OCI-LY3 (cell line): ENCODE data around the gene F10.

ENCODE experiments used
- H2AFZ ChIP-seq: fragments of 200-600, 300-600 bp; shearing (Covaris generic); 2 replicates; pipeline ENCODE4 v1.6.0; 2014; ENCODE audit warnings: antibody characterized with exemption, low read depth, low read length
- H3K27ac ChIP-seq: fragments of 200-600, 300-600 bp; sonication (generic); 2 replicates; pipeline ENCODE4 v1.5.1; 2014; ENCODE audit warnings: mild to moderate bottlenecking, low read length, moderate library complexity, mixed read lengths
- H3K27me3 ChIP-seq: fragments of 200-600, 300-600 bp; sonication (generic); 2 replicates; pipeline ENCODE4 v1.6.1; 2014; ENCODE audit warnings: low read depth, low read length, mixed read lengths
- H3K36me3 ChIP-seq: fragments of 200-600, 300-600 bp; sonication (generic); replicated peaks from 2 replicates; pipeline ENCODE3; 2014; ENCODE audit warnings: low read depth, low read length, mixed read lengths
- H3K4me1 ChIP-seq: fragments of 300-600, 200-600 bp; sonication (generic); 2 replicates; pipeline ENCODE4 v1.6.1; 2014; ENCODE audit warnings: low read length, mixed read lengths
- H3K4me2 ChIP-seq: fragments of 200-600, 300-600 bp; sonication (generic); 2 replicates; pipeline ENCODE4 v1.6.1; 2014; ENCODE audit warnings: low read length, mixed read lengths
- H3K4me3 ChIP-seq: fragments of 300-600, 200-600 bp; sonication (generic); 2 replicates; pipeline ENCODE4 v1.5.1; 2014; ENCODE audit warnings: antibody characterized with exemption, mild to moderate bottlenecking, low read length, moderate library complexity
- H3K79me2 ChIP-seq: fragments of 300-600, 200-600 bp; shearing (Covaris generic); 2 replicates; pipeline ENCODE4 v1.6.1; 2014; ENCODE audit warnings: mild to moderate bottlenecking, low read length, mixed read lengths
- H3K9ac ChIP-seq: fragments of 300-600, 200-600 bp; shearing (Covaris generic); 2 replicates; pipeline ENCODE4 v1.6.0; 2014; ENCODE audit warnings: mild to moderate bottlenecking, low read length, moderate library complexity
- H3K9me3 ChIP-seq: fragments of 200-600, 300-600 bp; shearing (Covaris generic); 2 replicates; pipeline ENCODE4 v1.6.1; 2014; ENCODE audit warnings: low read length, mixed read lengths; ENCODE audit not compliant: insufficient read depth
- H4K20me1 ChIP-seq: fragments of 200-600, 300-600 bp; sonication (generic); 2 replicates; pipeline ENCODE4 v1.6.1; 2016; ENCODE audit warnings: low read length, mixed read lengths; ENCODE audit not compliant: insufficient read depth
- EZH2phosphoT487 ChIP-seq: fragments of 200-600 bp; shearing (Covaris generic); IDR thresholded peaks from 2 replicates; pipeline ENCODE4 v1.6.1; 2018; ENCODE audit warnings: antibody characterized with exemption, mixed run types, low read depth
- TF ChIP-seq, protein P1 (sequence below): fragments of 200-600, 300-600 bp; sonication (generic); IDR thresholded peaks from 2 replicates; pipeline ENCODE4 v1.5.1; 2014; ENCODE audit warnings: antibody characterized with exemption, low read length, low read depth

F10 gene

DNA sequence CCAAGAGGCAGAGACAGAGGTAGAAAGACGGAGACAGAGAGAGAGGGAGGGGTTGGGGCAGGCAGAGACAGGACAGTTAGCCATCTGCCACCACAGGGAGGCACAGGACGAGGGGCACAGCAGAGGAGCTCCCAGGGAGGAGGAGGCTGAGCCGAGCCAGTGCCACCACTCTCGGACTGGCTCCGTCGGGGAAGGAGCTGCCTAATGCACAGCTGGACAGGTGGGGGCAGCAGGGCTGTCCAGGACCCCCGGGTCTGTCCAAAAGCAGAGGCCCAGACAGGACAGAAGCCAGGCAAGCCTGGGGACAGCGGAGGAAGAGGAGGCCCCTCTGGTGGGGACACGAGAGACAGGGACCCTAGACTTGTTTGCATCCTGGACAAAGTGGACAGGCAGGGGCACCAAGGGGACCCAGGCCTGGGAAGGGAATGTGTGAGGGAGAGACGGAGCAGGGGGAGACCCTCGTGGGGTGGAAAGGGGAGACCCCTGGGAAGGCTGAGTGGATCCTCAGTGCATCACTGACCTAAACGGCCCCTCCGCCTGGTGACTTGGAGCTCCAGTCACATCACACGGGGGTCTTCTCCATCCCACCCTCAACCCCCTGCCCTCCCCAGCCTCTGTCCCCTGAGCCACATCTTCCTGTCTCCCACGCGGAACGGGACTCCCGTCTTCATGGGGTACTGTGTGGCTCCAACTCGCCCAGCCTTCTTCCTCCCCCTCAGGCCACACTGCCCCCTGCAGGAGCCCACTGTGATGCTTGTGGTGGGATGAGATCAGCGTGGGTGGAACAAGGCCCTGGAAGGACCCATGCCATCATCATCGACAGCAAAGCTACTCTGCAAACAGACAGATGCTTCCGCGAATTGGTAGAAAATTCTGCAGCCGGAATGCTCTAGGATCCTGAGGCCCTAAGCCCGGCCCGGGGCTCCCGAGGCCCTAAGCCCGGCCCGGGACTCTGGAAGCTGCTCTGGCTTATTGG lies 915 bp downstream of the F10 start:
- Histone ChIP-seq H3K4me3 (no peak overlapping the region), H3K27ac (no peak overlapping the region)

DNA sequence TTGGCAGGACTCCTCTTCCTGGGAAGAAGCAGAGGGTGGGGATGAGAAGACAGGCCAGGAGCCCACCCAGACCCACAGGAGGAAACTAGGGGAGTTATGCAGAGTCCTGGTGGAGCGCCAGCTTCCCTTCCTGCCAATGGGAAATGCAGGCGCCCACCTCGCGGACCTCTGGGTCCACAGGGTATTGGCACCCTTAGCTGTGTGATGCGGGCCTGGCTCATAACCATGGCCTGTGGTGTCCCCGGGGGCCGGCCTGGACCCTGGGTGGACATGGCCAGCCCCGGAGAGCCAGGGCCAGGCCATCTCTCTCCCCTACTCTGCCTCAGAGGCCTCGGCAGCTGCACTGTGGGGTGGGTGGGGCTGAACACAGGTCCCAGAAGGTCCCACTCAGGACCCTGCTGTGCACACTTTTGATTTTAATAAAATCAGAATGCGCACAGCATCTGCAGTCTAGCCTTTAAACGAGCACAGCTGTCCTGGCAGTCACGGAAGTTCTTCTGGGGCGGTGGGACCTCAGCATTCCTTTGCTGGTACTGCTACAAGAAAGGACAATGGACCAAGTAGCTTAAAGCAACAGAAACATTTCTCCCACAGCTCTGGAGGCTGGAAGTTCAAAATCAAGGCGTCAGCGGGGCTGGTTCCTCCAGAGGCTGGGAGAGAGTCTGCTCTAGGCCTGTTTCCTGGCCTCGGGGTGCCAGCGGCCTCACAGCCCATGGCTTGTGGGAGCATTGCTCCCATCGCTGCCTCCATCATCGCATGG lies 1.8 kb downstream of the F10 start:
- no peak overlapping the region for H3K4me2 ChIP-seq
- H3K79me2 ChIP-seq: no peaks in the 10 kb centered on the region
- no peaks in the 10 kb centered on the region for H3K27me3 ChIP-seq

More for the DNA sequence above, 915 bp downstream of the F10 start:
- no peaks in the 10 kb centered on the region for H4K20me1 ChIP-seq
- H3K4me1 ChIP-seq: peaks cover 9% of the 10 kb centered on the region; the same call in 1 of the 2 replicates
- H3K4me2 ChIP-seq: no peak overlapping the region
- H3K9me3 ChIP-seq: no peaks in the 10 kb centered on the region
- TF ChIP-seq, protein P1, sequence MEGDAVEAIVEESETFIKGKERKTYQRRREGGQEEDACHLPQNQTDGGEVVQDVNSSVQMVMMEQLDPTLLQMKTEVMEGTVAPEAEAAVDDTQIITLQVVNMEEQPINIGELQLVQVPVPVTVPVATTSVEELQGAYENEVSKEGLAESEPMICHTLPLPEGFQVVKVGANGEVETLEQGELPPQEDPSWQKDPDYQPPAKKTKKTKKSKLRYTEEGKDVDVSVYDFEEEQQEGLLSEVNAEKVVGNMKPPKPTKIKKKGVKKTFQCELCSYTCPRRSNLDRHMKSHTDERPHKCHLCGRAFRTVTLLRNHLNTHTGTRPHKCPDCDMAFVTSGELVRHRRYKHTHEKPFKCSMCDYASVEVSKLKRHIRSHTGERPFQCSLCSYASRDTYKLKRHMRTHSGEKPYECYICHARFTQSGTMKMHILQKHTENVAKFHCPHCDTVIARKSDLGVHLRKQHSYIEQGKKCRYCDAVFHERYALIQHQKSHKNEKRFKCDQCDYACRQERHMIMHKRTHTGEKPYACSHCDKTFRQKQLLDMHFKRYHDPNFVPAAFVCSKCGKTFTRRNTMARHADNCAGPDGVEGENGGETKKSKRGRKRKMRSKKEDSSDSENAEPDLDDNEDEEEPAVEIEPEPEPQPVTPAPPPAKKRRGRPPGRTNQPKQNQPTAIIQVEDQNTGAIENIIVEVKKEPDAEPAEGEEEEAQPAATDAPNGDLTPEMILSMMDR: peak; percentile 46
- TF ChIP-seq EZH2phosphoT487: no peak
- no peaks in the 10 kb centered on the region for H3K36me3 ChIP-seq
- H2AFZ ChIP-seq: no peak overlapping the region
- no peaks in the 10 kb centered on the region for H3K79me2 ChIP-seq
- H3K27me3 ChIP-seq: no peaks in the 10 kb centered on the region
- H3K9ac ChIP-seq: no peak overlapping the region

DNA sequence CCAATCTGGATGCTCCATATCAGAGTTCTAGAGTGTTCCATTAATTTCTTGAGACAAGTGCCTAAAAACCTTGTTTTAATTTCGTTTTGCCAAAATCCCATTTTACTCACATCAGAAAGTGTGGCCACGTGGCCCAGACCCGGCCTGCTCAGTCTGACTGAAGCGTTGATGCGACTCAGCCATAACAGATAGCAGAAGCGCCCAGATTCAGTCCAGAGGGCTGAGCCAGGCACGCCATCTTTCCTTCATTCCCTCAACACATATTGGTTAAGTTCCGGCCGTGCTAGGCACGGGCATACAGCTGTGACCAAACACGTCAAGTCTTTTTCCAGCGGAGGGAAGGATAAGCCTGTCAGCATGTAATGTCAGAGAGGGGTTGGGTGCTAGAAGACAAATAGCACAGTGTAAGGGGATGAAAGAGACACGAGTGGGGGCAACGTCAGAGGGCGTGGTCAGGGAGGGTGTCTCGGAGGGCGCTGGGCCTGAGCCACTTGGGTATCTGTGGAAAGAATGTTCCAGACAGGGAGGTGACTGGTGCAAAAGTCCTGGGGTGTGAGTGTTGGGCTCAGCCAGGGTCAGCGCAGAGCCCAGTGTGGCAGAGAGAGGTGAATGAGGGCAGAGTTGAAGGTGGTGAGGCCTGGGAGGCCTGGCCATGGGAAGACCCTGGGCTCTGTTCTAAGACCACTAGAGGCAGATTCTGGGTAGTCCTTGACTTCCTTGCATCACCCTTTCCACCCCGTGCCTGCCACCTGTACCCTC lies 3.1 kb downstream of the F10 start:
- Histone ChIP-seq H3K4me2 (no peak overlapping the region), H3K27me3 (no peaks in the 10 kb centered on the region; the same call in 1 of the 2 replicates)

More for the DNA sequence above, 1.8 kb downstream of the F10 start:
- Histone ChIP-seq H3K4me1 (peaks cover 9% of the 10 kb centered on the region; the same call in 1 of the 2 replicates), H3K36me3 (no peaks in the 10 kb centered on the region), H4K20me1 (no peaks in the 10 kb centered on the region), H3K9me3 (no peaks in the 10 kb centered on the region), H2AFZ (no peak overlapping the region), H3K27ac (no peak overlapping the region), H3K9ac (no peak overlapping the region), H3K4me3 (no peak overlapping the region)
- no peak for TF ChIP-seq EZH2phosphoT487
- TF ChIP-seq, protein P1: no peak

More for the DNA sequence above, 3.1 kb downstream of the F10 start:
- Histone ChIP-seq H3K4me3 (no peak overlapping the region), H3K27ac (no peak overlapping the region), H3K4me1 (peaks cover 9% of the 10 kb centered on the region; the same call in 1 of the 2 replicates), H2AFZ (no peak overlapping the region), H3K79me2 (no peaks in the 10 kb centered on the region), H4K20me1 (no peaks in the 10 kb centered on the region), H3K9me3 (no peaks in the 10 kb centered on the region), H3K9ac (no peak overlapping the region), H3K36me3 (no peaks in the 10 kb centered on the region)
- no peak for TF ChIP-seq EZH2phosphoT487
- TF ChIP-seq, protein P1: no peak
